ENCODE results near the gene ANKRD53.
"Not testable (repeated sequence)": the region's sequence is repeated elsewhere in the genome, so short reads cannot be mapped to it uniquely, and the experiment has no call there.

ANKRD53 gene

DNA sequence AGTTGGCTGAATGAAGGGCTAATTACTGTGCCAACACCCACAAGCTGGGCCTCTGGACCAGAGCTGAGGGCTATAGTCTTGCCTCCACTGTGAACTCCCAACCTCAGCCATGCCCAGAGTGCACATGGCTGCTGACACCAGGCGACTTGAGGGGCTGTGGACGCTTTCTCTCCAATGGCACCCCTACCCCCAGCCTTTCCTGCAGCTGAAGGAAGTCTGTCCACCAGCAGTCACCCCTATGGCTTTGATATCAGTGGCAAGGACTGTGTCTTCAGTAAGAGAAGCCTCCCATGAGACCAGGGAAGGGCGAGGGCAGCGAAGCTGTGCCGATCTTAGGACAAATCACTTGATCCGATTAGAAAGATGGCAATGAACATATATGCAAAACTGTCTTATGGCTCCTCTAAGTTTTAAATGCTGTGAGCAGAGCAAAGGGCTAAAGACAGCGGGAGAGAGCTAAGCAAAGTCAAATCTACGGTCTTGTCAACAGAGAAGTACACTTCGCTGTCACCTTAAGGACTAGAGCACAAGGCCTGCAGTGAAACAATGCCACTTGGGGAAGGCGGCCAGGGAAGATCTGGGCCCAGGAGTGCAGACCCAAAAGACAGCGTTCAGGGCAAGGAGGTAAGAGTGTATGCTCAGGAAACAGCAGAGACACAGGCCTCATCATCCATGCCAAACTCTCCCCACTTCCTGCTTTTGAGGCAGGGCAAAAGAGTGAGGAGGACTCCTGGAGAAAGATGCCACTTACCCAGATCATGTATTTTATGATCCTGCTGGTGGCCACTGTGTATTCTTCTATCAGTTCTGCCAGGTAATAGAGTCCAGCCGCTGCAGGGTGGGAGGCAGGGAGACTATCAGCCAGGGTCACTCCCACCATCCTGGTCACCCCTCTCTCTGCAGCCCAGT lies 14.8 kb downstream of the ANKRD53 start:
- no peak for DNase-seq

DNA sequence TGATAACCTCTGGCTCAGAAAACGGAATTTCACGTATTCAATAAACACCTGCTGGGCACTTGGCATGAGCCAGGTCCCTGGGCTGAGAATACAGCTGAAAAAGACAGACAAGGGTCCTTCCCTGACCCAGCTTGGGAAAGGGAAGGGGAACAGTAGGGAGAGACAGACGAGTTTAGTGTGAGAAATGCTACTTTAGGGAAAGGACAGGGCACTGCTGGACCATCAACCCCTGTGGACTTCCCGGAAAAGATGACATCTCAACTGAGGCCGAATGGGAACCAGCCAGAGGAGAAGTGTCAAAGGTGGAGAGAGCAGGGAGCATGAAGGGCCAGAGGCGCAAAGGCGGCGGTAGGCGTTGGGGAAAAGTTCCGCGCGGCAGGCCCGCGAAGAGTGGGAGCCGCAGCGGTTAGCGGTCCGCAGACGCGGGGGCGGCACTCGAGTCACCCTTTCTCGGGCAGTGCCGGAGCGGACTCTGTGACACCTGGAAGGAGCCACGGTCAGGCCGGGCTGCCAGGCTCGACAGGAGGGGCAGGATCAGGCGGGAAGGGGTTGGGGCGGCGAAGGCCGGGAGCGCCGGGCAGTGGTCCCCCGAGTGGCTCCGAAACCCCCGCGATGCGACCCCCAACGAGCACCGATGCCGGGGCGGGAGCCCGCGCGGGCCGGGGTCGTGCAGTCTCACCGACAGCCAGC lies 15.7 kb downstream of the ANKRD53 start:
- no peak for DNase-seq

- DNase-seq: no peak
Measured at GRCh38 chr2:70994699-70995425, 16.4 kb downstream of the ANKRD53 start, which contains the start of gene TEX261. TEX261 (minus strand) TSS chr2:70994873; CDS start chr2:70994757, 116 bp downstream.

DNA sequence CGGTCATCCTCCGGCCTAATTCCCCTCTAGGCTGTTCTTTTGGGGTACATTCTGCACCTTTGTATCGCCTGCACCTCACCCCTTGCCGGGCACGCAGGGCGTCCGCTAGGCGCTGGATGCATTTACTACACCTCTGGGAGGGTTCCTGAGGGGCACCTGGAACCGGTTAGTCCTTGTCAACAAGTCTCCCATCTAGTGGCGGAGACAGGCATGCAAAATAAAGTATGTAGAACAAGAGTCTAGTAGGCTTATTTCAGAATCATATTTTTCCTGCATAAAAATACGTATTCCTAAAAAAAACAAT lies 16.9 kb downstream of the ANKRD53 start:
- DNase-seq: no peak

- not testable (repeated sequence) for DNase-seq
Measured at GRCh38 chr2:70998885-70999284, 20.5 kb downstream of the ANKRD53 start.

DNA sequence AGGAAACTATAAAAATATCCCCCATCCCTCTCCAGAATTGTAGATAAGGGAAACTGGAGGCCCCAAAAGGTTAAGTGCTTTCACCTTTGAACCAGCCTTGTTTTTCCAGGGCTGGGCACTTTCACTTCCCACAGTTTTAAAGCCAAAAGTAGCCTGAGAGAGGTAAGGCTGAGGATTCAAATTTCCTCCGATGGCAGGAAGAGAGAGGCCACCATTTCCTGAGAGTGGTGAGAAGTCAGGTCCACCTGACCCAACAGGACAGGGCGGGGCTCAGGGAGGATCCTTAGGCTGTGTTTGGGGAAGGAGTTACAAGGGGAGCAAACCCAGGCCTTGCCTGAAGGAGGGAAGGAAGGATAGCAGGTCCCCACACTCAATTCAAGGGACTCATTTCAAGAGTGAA lies 20.9 kb downstream of the ANKRD53 start:
- DNase-seq: no peak

GRCh38 chr2:70999931-71000330 lies 21.5 kb downstream of the ANKRD53 start:
- DNase-seq: not testable (repeated sequence)

- DNase-seq: no peak
Measured at GRCh38 chr2:71000780-71001591, 22.6 kb downstream of the ANKRD53 start.

DNA sequence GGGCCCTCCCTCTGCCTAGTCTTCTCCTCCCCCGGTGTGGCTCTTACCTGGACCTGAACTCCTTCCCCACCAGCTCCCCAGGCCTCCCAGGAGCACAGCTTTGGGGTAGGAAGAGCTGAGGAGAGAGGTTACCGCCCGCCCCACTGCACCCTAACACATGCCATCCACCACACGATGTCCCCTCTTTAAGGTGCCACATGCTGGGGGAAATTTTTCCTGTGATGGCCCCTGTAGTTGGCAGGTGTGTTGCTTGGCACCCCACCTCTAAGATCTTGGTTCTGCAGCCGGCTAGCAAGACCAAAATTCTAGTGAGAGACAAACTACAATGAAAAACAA lies 23.1 kb downstream of the ANKRD53 start:
- DNase-seq: no peak

- DNase-seq: no peak
Measured at GRCh38 chr2:71001981-71002570, 23.6 kb downstream of the ANKRD53 start.

GRCh38 chr2:71003396-71003795 lies 25.0 kb downstream of the ANKRD53 start:
- no peak for DNase-seq

DNA sequence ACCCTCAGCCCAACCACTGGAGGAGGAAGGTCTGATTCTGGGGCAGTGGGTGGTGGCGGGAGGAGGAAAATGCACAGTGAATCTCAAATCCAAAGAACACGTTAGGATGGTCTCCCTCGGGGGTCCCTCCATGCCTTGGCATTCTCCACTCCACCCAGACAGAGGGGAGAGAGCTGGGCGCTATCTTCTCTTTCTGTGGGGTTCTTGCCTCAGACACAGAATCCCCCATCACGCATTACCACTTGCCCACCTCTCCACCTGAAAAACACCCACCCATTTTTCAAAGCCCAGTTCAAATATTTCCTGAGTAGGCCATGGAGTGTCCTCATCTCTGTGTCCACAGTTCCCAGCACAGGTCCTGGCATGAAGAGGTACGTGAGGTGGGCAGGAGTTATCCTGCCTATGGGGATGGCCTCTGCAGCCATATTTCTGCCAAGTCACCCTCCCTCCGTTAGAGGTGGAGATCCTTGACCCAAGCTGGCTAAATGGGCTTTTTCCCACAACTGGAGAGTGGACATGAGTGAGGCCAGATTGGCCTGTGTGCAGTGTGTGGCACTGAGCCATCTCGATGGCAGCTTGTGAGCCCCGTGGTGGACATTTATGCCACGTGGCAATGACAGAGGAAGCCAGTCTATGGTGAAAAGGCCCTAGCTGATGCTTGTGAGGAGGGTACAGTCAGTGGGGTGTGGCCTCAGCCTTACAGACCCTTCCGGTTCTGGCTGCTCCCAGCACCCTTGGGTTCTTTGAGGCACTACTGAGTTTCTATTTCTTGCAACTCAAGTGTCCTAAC lies 25.7 kb downstream of the ANKRD53 start:
- no peak for DNase-seq

GRCh38 chr2:71004857-71005256 lies 26.4 kb downstream of the ANKRD53 start:
- DNase-seq: no peak

- DNase-seq: no peak
Measured at GRCh38 chr2:71005271-71006202, 27.1 kb downstream of the ANKRD53 start.

DNA sequence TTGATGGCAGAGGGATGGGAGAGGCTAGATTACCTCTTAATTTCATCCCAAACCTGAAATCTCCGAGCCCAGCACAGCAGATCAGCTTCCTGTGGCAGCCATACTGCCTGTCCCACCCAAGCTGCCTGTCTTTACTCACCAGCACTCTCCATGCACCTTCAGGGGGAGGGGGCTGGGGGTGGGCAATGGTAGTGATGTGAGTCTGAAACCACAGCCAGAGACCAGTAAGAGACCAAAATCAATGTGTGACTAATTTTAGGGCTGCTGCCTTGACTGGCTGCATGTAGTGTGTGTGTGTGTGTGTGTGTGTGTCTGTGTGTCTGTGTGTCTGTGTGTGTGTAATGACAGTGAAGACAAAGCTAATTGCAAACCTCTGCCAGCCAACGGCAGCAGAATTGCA lies 27.9 kb downstream of the ANKRD53 start:
- no peak for DNase-seq

DNA sequence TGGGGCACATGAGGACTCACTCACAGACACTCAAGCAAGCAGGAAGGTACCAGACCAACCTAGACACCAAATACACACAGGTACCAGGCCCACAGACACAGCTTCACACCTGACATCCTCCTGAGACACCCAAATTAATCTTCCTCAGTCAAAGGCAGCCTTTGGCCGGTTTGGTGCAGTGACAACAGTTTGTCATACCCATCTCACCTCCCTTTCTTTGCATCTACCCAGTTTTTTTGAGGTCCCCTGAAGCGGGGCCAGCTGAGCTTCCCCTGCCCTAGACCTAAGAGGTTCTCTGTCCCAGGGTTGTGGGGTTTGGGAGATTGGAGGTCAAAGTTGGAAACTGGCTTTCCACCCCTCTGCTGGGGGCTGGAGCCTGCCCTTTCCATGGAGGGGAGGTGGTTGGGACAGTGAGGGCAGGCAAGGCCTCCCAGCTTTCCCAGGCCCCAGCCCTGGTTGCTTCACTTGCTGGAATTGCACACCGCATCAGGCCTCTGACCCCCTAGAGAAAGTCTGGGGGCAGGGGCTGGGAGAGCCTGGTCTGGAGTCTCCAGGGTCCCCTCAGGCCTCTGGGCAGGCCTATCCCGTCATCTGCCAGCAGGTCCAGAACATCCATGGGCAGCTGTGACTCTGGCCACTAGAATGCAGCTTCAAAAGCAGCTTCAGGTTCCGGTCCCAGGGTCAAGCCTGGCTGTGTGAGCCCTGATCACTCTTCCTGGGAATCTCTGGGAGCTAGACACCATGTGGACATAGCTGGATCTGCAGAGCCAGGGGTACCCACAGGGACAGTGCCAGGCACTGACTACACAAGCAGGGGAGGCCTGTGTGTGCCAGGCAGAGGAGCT lies 28.7 kb downstream of the ANKRD53 start:
- no peak for DNase-seq

DNA sequence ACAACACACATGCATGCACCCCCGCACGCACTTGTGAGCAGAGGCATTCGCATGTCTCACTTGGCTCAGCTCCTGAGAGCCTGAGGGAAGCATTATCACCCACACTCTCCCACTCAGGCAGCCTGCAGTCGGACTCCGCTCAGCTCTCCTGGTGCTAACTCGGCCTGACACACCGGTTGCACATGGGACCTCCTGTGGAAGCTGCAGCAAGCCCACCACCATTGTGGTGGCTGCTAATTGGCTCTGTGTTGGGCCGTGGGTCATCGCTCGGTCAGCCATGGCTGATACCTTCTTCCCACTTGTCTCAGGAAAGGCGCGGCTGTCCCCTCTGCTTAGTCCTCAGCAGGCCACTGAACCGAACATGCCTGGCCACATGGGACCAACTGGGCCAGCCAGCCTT lies 29.9 kb downstream of the ANKRD53 start:
- DNase-seq: no peak

- DNase-seq: not testable (repeated sequence)
Measured at GRCh38 chr2:71011786-71012185, 33.4 kb downstream of the ANKRD53 start.

DNA sequence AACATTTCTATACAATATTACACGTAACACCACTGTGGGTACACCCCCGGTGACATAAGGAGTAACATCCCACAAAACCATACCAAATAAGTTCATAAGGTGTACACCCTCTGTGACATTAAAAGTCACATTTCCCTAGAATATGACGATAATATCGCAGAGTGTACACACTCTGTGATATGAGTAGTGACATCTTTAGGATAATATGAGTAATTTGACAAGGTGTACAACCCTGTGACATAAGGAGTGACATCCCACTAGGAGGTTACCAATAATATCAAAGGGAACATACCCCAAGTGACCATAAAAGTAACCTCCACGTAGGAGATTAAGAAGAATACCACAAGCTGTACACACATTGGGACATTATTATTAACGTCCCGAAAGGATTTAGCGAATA lies 40.2 kb downstream of the ANKRD53 start:
- no peak for DNase-seq
